Central memory CD8-positive, alpha-beta T cell (primary cell): Measurements from ENCODE around the gene MYOG.

Experiments used
- ATAC-seq: fragments of 150-1000 bp; cut with Tn5 transposase; replicated peaks from 2 replicates; pipeline ENCODE4 v1.10.0; 2022; ENCODE audit warnings: mild to moderate bottlenecking, moderate FRiP score, moderate number of reproducible peaks; ENCODE audit not compliant: poor library complexity, severe bottlenecking; ENCODE audit errors: extremely low read depth
- DNase-seq, 2 donors: peaks; one replicate each; pipeline ENCODE4 v3.0.0; 2021; ENCODE audit warnings: low spot score in 2 of 2
- H3K27ac Mint-ChIP-seq: one replicate; pipeline ENCODE4 v1.8.0; 2022; ENCODE audit warnings: low read depth, mild to moderate bottlenecking, moderate library complexity, mixed read lengths
- H3K27me3 Mint-ChIP-seq: one replicate; pipeline ENCODE4 v1.8.0; 2022; ENCODE audit warnings: mixed read lengths
- H3K36me3 Mint-ChIP-seq: one replicate; pipeline ENCODE4 v1.8.0; 2022; ENCODE audit warnings: mild to moderate bottlenecking, moderate library complexity, mixed read lengths; ENCODE audit not compliant: insufficient read depth
- H3K4me1 Mint-ChIP-seq: one replicate; pipeline ENCODE4 v1.8.0; 2022; ENCODE audit warnings: mixed read lengths
- H3K4me3 Mint-ChIP-seq: one replicate; pipeline ENCODE4 v1.8.0; 2022; ENCODE audit warnings: mild to moderate bottlenecking, moderate library complexity, mixed read lengths
- H3K9me3 Mint-ChIP-seq: one replicate; pipeline ENCODE4 v1.8.0; 2022; ENCODE audit warnings: mixed read lengths

Gene MYOG

GRCh38 chr1:203033917-203034316 lies 51.9 kb downstream of the MYOG start:
- H3K4me3 Mint-ChIP-seq = no peak overlapping the region
- ATAC-seq (no peak), DNase-seq (no peak)
- H3K27ac Mint-ChIP-seq = no peak overlapping the region
- H3K9me3 Mint-ChIP-seq = no peaks in the 10 kb centered on the region
- no peaks in the 10 kb centered on the region for H3K4me1 Mint-ChIP-seq
- H3K27me3 Mint-ChIP-seq = peaks cover 15% of the 10 kb centered on the region
- H3K36me3 Mint-ChIP-seq = peaks cover 2% of the 10 kb centered on the region

- Mint-ChIP-seq H3K4me3 (no peak overlapping the region), H3K27ac (no peak overlapping the region), H3K27me3 (peaks cover 9% of the 10 kb centered on the region), H3K36me3 (peaks cover 2% of the 10 kb centered on the region), H3K4me1 (no peaks in the 10 kb centered on the region), H3K9me3 (no peaks in the 10 kb centered on the region)
- ATAC-seq = no peak
- DNase-seq = no peak
These were observed 52.5 kb downstream of the MYOG start for GRCh38 chr1:203033287-203033686.
